Retinal pigment epithelial cell (primary cell): Measurements from ENCODE around the gene ITPKB.
A peak's percentile ranks its signal among the peaks of the same experiment; 100 is the strongest.

Source experiments
- DNase-seq: peaks from one replicate; pipeline ENCODE4 v3.0.0-alpha.2; 2010; ENCODE audit warnings: low read depth
- H3K4me3 ChIP-seq: 2 replicates; pipeline ENCODE4 v1.5.1; 2011; ENCODE audit warnings: mild to moderate bottlenecking, low read length, control low read depth, moderate library complexity
- CTCF ChIP-seq: conservative IDR thresholded peaks from 2 replicates; pipeline ENCODE4 v1.5.1; 2011; ENCODE audit warnings: low read depth, low read length, control low read depth, inconsistent platforms

The ITPKB gene

GRCh38 chr1:226627050-226627755 lies 111.9 kb downstream of the ITPKB start:
- no peak for TF ChIP-seq CTCF
- DNase-seq, result no peak
- no peak overlapping the region for H3K4me3 ChIP-seq

- H3K4me3 ChIP-seq, result no peak overlapping the region
- DNase-seq, result peak; percentile 19
- peak; percentile 96 for TF ChIP-seq CTCF
Measured at GRCh38 chr1:226626577-226626956, 112.5 kb downstream of the ITPKB start.

GRCh38 chr1:226625832-226626576 lies 113.1 kb downstream of the ITPKB start:
- no peak overlapping the region for H3K4me3 ChIP-seq
- TF ChIP-seq CTCF, result no peak
- no peak for DNase-seq

GRCh38 chr1:226625326-226625725 lies 113.8 kb downstream of the ITPKB start:
- DNase-seq, result no peak
- no peak for TF ChIP-seq CTCF
- H3K4me3 ChIP-seq, result no peak overlapping the region

GRCh38 chr1:226624526-226624925 lies 114.6 kb downstream of the ITPKB start:
- no peak overlapping the region for H3K4me3 ChIP-seq
- no peak for DNase-seq
- no peak for TF ChIP-seq CTCF

- TF ChIP-seq CTCF, result no peak
- no peak for DNase-seq
- no peak overlapping the region for H3K4me3 ChIP-seq
Measured at GRCh38 chr1:226622012-226622411, 117.1 kb downstream of the ITPKB start.

- TF ChIP-seq CTCF, result no peak
- no peak for DNase-seq
- no peak overlapping the region for H3K4me3 ChIP-seq
Measured at GRCh38 chr1:226619031-226619430, 120.1 kb downstream of the ITPKB start.
